Fibroblast of lung (primary cell): ENCODE data around the gene MCCD1.

Source experiments
- CTCF ChIP-seq, 2 donors: IDR thresholded peaks in 1 of 2; conservative IDR thresholded peaks in 1 of 2; 1 replicate in 1 of 2; 2 replicates in 1 of 2; pipeline ENCODE4 v1.5.1; 2011 to 2012; ENCODE audit warnings: low read length in 2 of 2, control low read depth in 1 of 2, inconsistent platforms in 1 of 2, low read depth in 1 of 2, mild to moderate bottlenecking in 1 of 2
- EZH2 ChIP-seq: IDR thresholded peaks from 2 replicates; pipeline ENCODE4 v1.5.1; 2012; ENCODE audit warnings: low read length, control low read depth, mild to moderate bottlenecking; ENCODE audit errors: missing control alignments

DNA sequence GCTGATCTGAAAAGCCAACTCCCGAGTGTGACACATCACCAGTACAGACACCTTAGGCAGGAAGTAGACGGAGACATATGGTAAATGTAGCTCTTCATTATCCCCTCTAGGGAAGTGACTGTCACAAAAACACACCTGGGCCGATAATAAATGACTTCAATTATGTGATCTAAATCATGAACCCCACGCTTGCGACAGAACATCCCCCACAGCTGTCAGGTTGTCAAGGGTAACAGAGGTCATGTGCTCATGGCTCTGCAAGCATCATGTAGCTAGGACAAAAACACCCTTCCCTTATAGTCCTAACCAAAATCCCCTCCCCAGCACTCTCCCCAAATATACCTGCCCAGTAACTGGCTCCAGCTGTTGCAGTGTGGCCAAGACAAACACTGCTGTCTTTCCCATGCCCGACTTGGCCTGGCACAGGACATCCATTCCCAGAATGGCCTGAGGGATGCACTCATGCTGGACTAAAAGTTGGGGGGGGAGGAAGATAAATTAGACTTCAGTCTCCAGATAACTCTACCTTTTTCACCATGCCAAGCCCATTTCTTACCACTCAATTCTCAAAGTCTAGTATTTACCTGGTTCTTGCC is 10.1 kb downstream of the MCCD1 start:
- TF ChIP-seq CTCF (conservative IDR thresholded peaks at IDR 0.05 in 1 of 2, IDR thresholded peaks at IDR 0.05 in 1 of 2; ENCODE audit: low read depth in 1 of 2, low read length in 2 of 2) = no peak
- TF ChIP-seq EZH2 = no peak
